ENCODE results near the gene PXDN. TPM values are rescaled to one million over a fixed set of nuclear protein-coding genes. Genes with fewer than 3 reads are reported as not detected.

PXDN gene
- total RNA-seq, 1 donor from 2014 or later: 292 TPM

GRCh38 chr2:1656961-1657841, 87.1 kb downstream of the PXDN start:
- H3K36me3 Mint-ChIP-seq: peaks cover 32% of the 10 kb centered on the region

GRCh38 chr2:1656326-1656960, 87.9 kb downstream of the PXDN start:
- Mint-ChIP-seq H3K9me3 (no peaks in the 10 kb centered on the region), H3K27ac (no peak overlapping the region), H3K4me3 (no peak overlapping the region), H3K36me3 (peaks cover 33% of the 10 kb centered on the region), H3K27me3 (ENCODE audit: low read depth) (no peaks in the 10 kb centered on the region), H3K4me1 (peaks cover 4% of the 10 kb centered on the region)
- no peak for DNase-seq (ENCODE audit: low spot score in 2 of 2, unreplicated experiment in 2 of 2)
- no peak for TF ChIP-seq CTCF (IDR thresholded peaks at IDR 0.05; ENCODE audit: unreplicated experiment)

More at GRCh38 chr2:1656961-1657841, 87.1 kb downstream of the PXDN start:
- Mint-ChIP-seq H3K27me3 (ENCODE audit: low read depth) (no peaks in the 10 kb centered on the region), H3K9me3 (no peaks in the 10 kb centered on the region), H3K27ac (peak overlapping the region; percentile 44), H3K4me1 (peaks cover 4% of the 10 kb centered on the region), H3K4me3 (no peak overlapping the region)
- no peak for TF ChIP-seq CTCF (IDR thresholded peaks at IDR 0.05; ENCODE audit: unreplicated experiment)
- DNase-seq (ENCODE audit: low spot score in 2 of 2, unreplicated experiment in 2 of 2): no peak

- Mint-ChIP-seq H3K4me3 (no peak overlapping the region), H3K9me3 (no peaks in the 10 kb centered on the region), H3K27ac (no peak overlapping the region), H3K4me1 (peaks cover 4% of the 10 kb centered on the region), H3K36me3 (peaks cover 28% of the 10 kb centered on the region), H3K27me3 (ENCODE audit: low read depth) (no peaks in the 10 kb centered on the region)
- no peak for TF ChIP-seq CTCF (IDR thresholded peaks at IDR 0.05; ENCODE audit: unreplicated experiment)
- DNase-seq (ENCODE audit: low spot score in 2 of 2, unreplicated experiment in 2 of 2): no peak
Measured at GRCh38 chr2:1655461-1655860, 88.9 kb downstream of the PXDN start.

GRCh38 chr2:1654696-1655374, 89.5 kb downstream of the PXDN start:
- Mint-ChIP-seq H3K4me3 (no peak overlapping the region), H3K9me3 (no peaks in the 10 kb centered on the region), H3K27ac (no peak overlapping the region), H3K27me3 (ENCODE audit: low read depth) (no peaks in the 10 kb centered on the region), H3K4me1 (peaks cover 4% of the 10 kb centered on the region), H3K36me3 (peaks cover 32% of the 10 kb centered on the region)
- TF ChIP-seq CTCF (IDR thresholded peaks at IDR 0.05; ENCODE audit: unreplicated experiment): no peak
- no peak for DNase-seq (ENCODE audit: low spot score in 2 of 2, unreplicated experiment in 2 of 2)

- Mint-ChIP-seq H3K4me1 (peaks cover 4% of the 10 kb centered on the region), H3K9me3 (no peaks in the 10 kb centered on the region), H3K27me3 (ENCODE audit: low read depth) (no peaks in the 10 kb centered on the region), H3K4me3 (no peak overlapping the region), H3K27ac (no peak overlapping the region), H3K36me3 (peaks cover 35% of the 10 kb centered on the region)
- no peak for TF ChIP-seq CTCF (IDR thresholded peaks at IDR 0.05; ENCODE audit: unreplicated experiment)
- DNase-seq (ENCODE audit: low spot score in 2 of 2, unreplicated experiment in 2 of 2): no peak
Measured at GRCh38 chr2:1653956-1654695, 90.2 kb downstream of the PXDN start.
